Measurements from ENCODE around the gene MMP12.
"Not testable (repeated sequence)": the region's sequence is repeated elsewhere in the genome, so short reads cannot be mapped to it uniquely, and the experiment has no call there.

Gene MMP12

GRCh38 chr11:102874852-102875251, at the start of gene MMP12:
Gene MMP12 (minus strand): TSS chr11:102874982. CDS start chr11:102874937, 45 bp downstream.
- DNase-seq (ENCODE audit: low read depth, low spot score): no peak

- DNase-seq (ENCODE audit: low read depth, low spot score): no peak
Measured at GRCh38 chr11:102921587-102922220, 46.9 kb upstream of the MMP12 start.

GRCh38 chr11:102920118-102920684, 45.4 kb upstream of the MMP12 start:
- DNase-seq (ENCODE audit: low read depth, low spot score): no peak

- no peak for DNase-seq (ENCODE audit: low read depth, low spot score)
Measured at GRCh38 chr11:102915044-102915375, 40.2 kb upstream of the MMP12 start.

GRCh38 chr11:102914238-102915043, 39.7 kb upstream of the MMP12 start:
- DNase-seq (ENCODE audit: low read depth, low spot score): peak; percentile 51

GRCh38 chr11:102912482-102912830, 37.7 kb upstream of the MMP12 start:
- DNase-seq (ENCODE audit: low read depth, low spot score): no peak

GRCh38 chr11:102911758-102912481, 37.1 kb upstream of the MMP12 start:
- DNase-seq (ENCODE audit: low read depth, low spot score): no peak

GRCh38 chr11:102905848-102906247, 31.1 kb upstream of the MMP12 start:
- not testable (repeated sequence) for DNase-seq (ENCODE audit: low read depth, low spot score)

GRCh38 chr11:102903895-102904294, 29.1 kb upstream of the MMP12 start:
- not testable (repeated sequence) for DNase-seq (ENCODE audit: low read depth, low spot score)

GRCh38 chr11:102900346-102900745, 25.6 kb upstream of the MMP12 start:
- DNase-seq (ENCODE audit: low read depth, low spot score): peak; percentile 24

- DNase-seq (ENCODE audit: low read depth, low spot score): peak; percentile 35
Measured at GRCh38 chr11:102891736-102892135, 17.0 kb upstream of the MMP12 start.

- DNase-seq (ENCODE audit: low read depth, low spot score): peak; percentile 62
Measured at GRCh38 chr11:102886999-102887398, 12.2 kb upstream of the MMP12 start.

GRCh38 chr11:102883141-102883540, 8.4 kb upstream of the MMP12 start:
- DNase-seq (ENCODE audit: low read depth, low spot score): no peak

GRCh38 chr11:102882389-102883024, 7.7 kb upstream of the MMP12 start:
- peak; percentile 4 for DNase-seq (ENCODE audit: low read depth, low spot score)

- DNase-seq (ENCODE audit: low read depth, low spot score): no peak
Measured at GRCh38 chr11:102879801-102880200, 5.0 kb upstream of the MMP12 start.

- no peak for DNase-seq (ENCODE audit: low read depth, low spot score)
Measured at GRCh38 chr11:102878595-102878994, 3.8 kb upstream of the MMP12 start.

GRCh38 chr11:102869354-102869964, 5.3 kb downstream of the MMP12 start:
- DNase-seq (ENCODE audit: low read depth, low spot score): not testable (repeated sequence)

GRCh38 chr11:102868339-102868738, 6.4 kb downstream of the MMP12 start:
- DNase-seq (ENCODE audit: low read depth, low spot score): no peak

GRCh38 chr11:102864724-102865123, 10.1 kb downstream of the MMP12 start:
- no peak for DNase-seq (ENCODE audit: low read depth, low spot score)

GRCh38 chr11:102853956-102854355, 20.8 kb downstream of the MMP12 start:
- no peak for DNase-seq (ENCODE audit: low read depth, low spot score)

GRCh38 chr11:102853055-102853454, 21.7 kb downstream of the MMP12 start:
- DNase-seq (ENCODE audit: low read depth, low spot score): no peak

Data from astrocyte of the hippocampus (primary cell).